ENCODE data around the gene RSU1.
A peak's percentile ranks its signal among the peaks of the same experiment; 100 is the strongest.

RSU1 gene

GRCh38 chr10:16674147-16674703 lies 143.0 kb downstream of the RSU1 start:
- no peak for DNase-seq (ENCODE audit: low spot score)

- DNase-seq (ENCODE audit: low spot score), result no peak
Measured at GRCh38 chr10:16673443-16673842, 143.8 kb downstream of the RSU1 start.

GRCh38 chr10:16663444-16663843 lies 153.8 kb downstream of the RSU1 start:
- no peak for DNase-seq (ENCODE audit: low spot score)

GRCh38 chr10:16662923-16663322 lies 154.3 kb downstream of the RSU1 start:
- DNase-seq (ENCODE audit: low spot score), result no peak

GRCh38 chr10:16656895-16657294 lies 160.3 kb downstream of the RSU1 start:
- DNase-seq (ENCODE audit: low spot score), result no peak

GRCh38 chr10:16653224-16653623 lies 164.0 kb downstream of the RSU1 start:
- no peak for DNase-seq (ENCODE audit: low spot score)

GRCh38 chr10:16652154-16652553 lies 165.1 kb downstream of the RSU1 start:
- no peak for DNase-seq (ENCODE audit: low spot score)

GRCh38 chr10:16649757-16650156 lies 167.5 kb downstream of the RSU1 start:
- DNase-seq (ENCODE audit: low spot score), result no peak

GRCh38 chr10:16648366-16648765 lies 168.9 kb downstream of the RSU1 start:
- DNase-seq (ENCODE audit: low spot score), result no peak

GRCh38 chr10:16646181-16647059 lies 170.8 kb downstream of the RSU1 start:
- DNase-seq (ENCODE audit: low spot score), result no peak

- DNase-seq (ENCODE audit: low spot score), result no peak
Measured at GRCh38 chr10:16644146-16644545, 173.1 kb downstream of the RSU1 start.

- no peak for DNase-seq (ENCODE audit: low spot score)
Measured at GRCh38 chr10:16643502-16643901, 173.7 kb downstream of the RSU1 start.

GRCh38 chr10:16640153-16640552 lies 177.1 kb downstream of the RSU1 start:
- no peak for DNase-seq (ENCODE audit: low spot score)

GRCh38 chr10:16639471-16639870 lies 177.8 kb downstream of the RSU1 start:
- DNase-seq (ENCODE audit: low spot score), result no peak

- no peak for DNase-seq (ENCODE audit: low spot score)
Measured at GRCh38 chr10:16632996-16633395, 184.2 kb downstream of the RSU1 start.

GRCh38 chr10:16626697-16627096 lies 190.5 kb downstream of the RSU1 start:
- no peak for DNase-seq (ENCODE audit: low spot score)

GRCh38 chr10:16612981-16613355 lies 204.3 kb downstream of the RSU1 start:
- no peak for DNase-seq (ENCODE audit: low spot score)

GRCh38 chr10:16612115-16612980 lies 204.9 kb downstream of the RSU1 start:
- DNase-seq (ENCODE audit: low spot score), result peak; percentile 35

GRCh38 chr10:16611037-16611436 lies 206.2 kb downstream of the RSU1 start:
- no peak for DNase-seq (ENCODE audit: low spot score)

- DNase-seq (ENCODE audit: low spot score), result no peak
Measured at GRCh38 chr10:16609211-16609610, 208.0 kb downstream of the RSU1 start.

- DNase-seq (ENCODE audit: low spot score), result no peak
Measured at GRCh38 chr10:16606923-16607322, 210.3 kb downstream of the RSU1 start.

- no peak for DNase-seq (ENCODE audit: low spot score)
Measured at GRCh38 chr10:16606421-16606820, 210.8 kb downstream of the RSU1 start.

- no peak for DNase-seq (ENCODE audit: low spot score)
Measured at GRCh38 chr10:16603308-16603707, 213.9 kb downstream of the RSU1 start.

Data from AG08396 (cell line).